Measurements from ENCODE around the gene CHRNA4. TPM values are rescaled to one million over a fixed set of nuclear protein-coding genes. Genes with fewer than 3 reads are reported as not detected.
A peak's percentile ranks its signal among the peaks of the same experiment; 100 is the strongest.

CHRNA4 gene
- polyA plus RNA-seq, 1 donor (not counting 4 experiments of a cell fraction or from before 2014, with no cell fraction given), result not detected

DNA sequence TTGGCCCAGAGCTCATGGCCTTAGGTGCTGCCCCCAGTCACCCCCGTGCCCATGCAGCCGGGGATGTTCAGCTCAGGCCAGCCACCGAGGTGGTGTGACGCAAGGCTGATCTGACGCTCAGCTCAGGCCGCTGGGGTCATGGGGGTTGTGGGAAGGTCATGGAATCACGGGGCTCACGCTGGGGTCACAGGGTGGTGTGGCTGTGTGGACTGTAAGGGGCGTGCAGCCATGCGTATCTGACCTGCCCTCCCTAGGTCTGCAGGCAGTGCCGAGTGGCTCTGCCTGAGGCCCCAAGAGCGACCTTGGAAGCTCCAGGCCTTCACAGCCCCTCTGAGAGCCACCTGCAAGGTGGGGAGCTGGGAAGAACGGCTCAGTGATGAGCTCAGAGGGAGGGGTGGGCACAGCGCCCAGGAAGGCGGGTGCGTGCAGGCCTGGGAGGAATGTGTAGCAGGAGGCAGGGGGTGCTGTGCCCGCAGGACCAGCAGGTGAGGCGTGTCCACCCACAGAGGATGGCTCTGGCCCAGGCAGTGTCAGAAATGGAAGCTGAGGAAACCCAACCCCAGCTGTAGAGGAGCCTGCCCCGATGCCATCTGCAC lies 27.8 kb downstream of the CHRNA4 start:
- H3K4me3 ChIP-seq (ENCODE audit: control insufficient read depth in 2 of 3, extremely low read depth in 1 of 3, insufficient read depth in 2 of 3, low read depth in 1 of 3, low read length in 3 of 3), result no peak overlapping the region
- H3K9me3 ChIP-seq (ENCODE audit: control insufficient read depth, low read depth, low read length), result peaks cover 6% of the 10 kb centered on the region
- DNase-seq (ENCODE audit: low read depth, low spot score) (peak; percentile 7), FAIRE-seq (no peak)
- H3K79me2 ChIP-seq (ENCODE audit: control insufficient read depth, insufficient read depth, low read length), result no peaks in the 10 kb centered on the region
- H2AFZ ChIP-seq (ENCODE audit: control insufficient read depth, low read length), result no peak overlapping the region
- H3K4me2 ChIP-seq (ENCODE audit: control insufficient read depth, extremely low read depth, insufficient read depth, low read depth, low read length), result no peak overlapping the region
- no peak for TF ChIP-seq EZH2 (IDR thresholded peaks at IDR 0.05; ENCODE audit: low read length)
- TF ChIP-seq, protein P1, sequence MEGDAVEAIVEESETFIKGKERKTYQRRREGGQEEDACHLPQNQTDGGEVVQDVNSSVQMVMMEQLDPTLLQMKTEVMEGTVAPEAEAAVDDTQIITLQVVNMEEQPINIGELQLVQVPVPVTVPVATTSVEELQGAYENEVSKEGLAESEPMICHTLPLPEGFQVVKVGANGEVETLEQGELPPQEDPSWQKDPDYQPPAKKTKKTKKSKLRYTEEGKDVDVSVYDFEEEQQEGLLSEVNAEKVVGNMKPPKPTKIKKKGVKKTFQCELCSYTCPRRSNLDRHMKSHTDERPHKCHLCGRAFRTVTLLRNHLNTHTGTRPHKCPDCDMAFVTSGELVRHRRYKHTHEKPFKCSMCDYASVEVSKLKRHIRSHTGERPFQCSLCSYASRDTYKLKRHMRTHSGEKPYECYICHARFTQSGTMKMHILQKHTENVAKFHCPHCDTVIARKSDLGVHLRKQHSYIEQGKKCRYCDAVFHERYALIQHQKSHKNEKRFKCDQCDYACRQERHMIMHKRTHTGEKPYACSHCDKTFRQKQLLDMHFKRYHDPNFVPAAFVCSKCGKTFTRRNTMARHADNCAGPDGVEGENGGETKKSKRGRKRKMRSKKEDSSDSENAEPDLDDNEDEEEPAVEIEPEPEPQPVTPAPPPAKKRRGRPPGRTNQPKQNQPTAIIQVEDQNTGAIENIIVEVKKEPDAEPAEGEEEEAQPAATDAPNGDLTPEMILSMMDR (optimal IDR thresholded peaks at IDR 0.05 in 1 of 3, IDR thresholded peaks at IDR 0.05 in 1 of 3, conservative IDR thresholded peaks at IDR 0.05 in 1 of 3; ENCODE audit: extremely low read depth in 1 of 3, insufficient read depth in 2 of 3, low read length in 3 of 3), result peak in 1 of 3 experiments; percentile 26
- no peak overlapping the region for H3K27ac ChIP-seq (ENCODE audit: control insufficient read depth, insufficient read depth, low read length)
- H3K9ac ChIP-seq (ENCODE audit: control insufficient read depth, extremely low read depth, insufficient read depth, low read length), result no peak overlapping the region
- peaks cover 26% of the 10 kb centered on the region for H3K27me3 ChIP-seq (ENCODE audit: control insufficient read depth, extremely low read depth, insufficient read depth, low read length)
- H3K36me3 ChIP-seq (ENCODE audit: control insufficient read depth in 2 of 2, extremely low read depth in 1 of 2, insufficient read depth in 2 of 2, low read length in 2 of 2), result no peaks in the 10 kb centered on the region
- dilution Hi-C loops (cut with MboI; ENCODE audit: extremely low pct_ligation_motif_present, low sequenced_read_pairs), result no loop called here
- H3K9me1 ChIP-seq (ENCODE audit: control insufficient read depth, extremely low read depth, insufficient read depth, low read length), result no peaks in the 10 kb centered on the region
- H4K20me1 ChIP-seq (ENCODE audit: control insufficient read depth, extremely low read depth, insufficient read depth, low read length), result no peaks in the 10 kb centered on the region
- H3K4me1 ChIP-seq (ENCODE audit: control insufficient read depth, extremely low read depth, insufficient read depth, low read length), result no peaks in the 10 kb centered on the region

DNA sequence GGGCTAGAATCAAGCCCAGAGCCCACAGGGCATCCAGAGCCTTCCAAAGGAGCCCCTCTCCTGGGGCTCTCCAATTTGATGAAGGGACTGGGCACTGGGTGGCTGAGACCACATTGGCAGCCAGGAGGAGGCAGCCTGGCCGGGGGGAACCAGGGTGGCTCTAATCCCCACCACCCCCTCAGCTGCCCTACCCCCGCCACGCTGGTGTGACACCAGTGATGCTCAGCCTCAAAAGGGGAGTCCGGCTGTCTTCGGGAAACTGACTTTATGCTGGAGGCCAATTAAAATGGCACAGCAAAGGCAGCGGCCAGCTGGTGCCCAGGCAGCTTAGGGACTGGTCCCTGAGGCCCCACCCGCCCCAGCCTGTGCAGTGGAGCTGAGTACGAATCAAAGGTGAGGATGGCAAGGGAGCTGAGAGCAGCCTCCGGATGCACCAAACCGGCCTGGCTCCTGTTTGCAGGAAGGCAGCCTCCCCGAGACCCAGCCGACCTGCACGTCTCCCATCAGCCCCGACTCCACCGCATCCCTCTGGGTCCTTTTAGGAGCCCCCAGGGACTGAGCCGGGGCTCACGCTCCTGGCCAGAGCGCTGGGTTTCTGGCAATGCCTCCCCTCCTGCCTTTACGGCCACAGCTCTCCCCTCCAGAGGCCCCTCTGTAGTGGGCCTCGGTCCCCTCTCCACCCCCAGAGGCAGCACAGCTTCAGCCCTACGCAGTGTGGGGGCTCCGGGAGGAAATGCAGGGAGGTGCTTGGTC lies 28.5 kb downstream of the CHRNA4 start:
- dilution Hi-C loops (cut with MboI; ENCODE audit: extremely low pct_ligation_motif_present, low sequenced_read_pairs), result no loop called here
- no peaks in the 10 kb centered on the region for H3K9me1 ChIP-seq (ENCODE audit: control insufficient read depth, extremely low read depth, insufficient read depth, low read length)
- H3K9ac ChIP-seq (ENCODE audit: control insufficient read depth, extremely low read depth, insufficient read depth, low read length), result no peak overlapping the region
- FAIRE-seq (no peak), DNase-seq (ENCODE audit: low read depth, low spot score) (no peak)
- H3K27me3 ChIP-seq (ENCODE audit: control insufficient read depth, extremely low read depth, insufficient read depth, low read length), result peaks cover 19% of the 10 kb centered on the region
- H3K79me2 ChIP-seq (ENCODE audit: control insufficient read depth, insufficient read depth, low read length), result no peaks in the 10 kb centered on the region
- H3K36me3 ChIP-seq (ENCODE audit: control insufficient read depth in 2 of 2, extremely low read depth in 1 of 2, insufficient read depth in 2 of 2, low read length in 2 of 2), result no peaks in the 10 kb centered on the region
- TF ChIP-seq, protein P1 (optimal IDR thresholded peaks at IDR 0.05 in 1 of 3, IDR thresholded peaks at IDR 0.05 in 1 of 3, conservative IDR thresholded peaks at IDR 0.05 in 1 of 3; ENCODE audit: extremely low read depth in 1 of 3, insufficient read depth in 2 of 3, low read length in 3 of 3), result no peak
- no peak for TF ChIP-seq EZH2 (IDR thresholded peaks at IDR 0.05; ENCODE audit: low read length)
- H3K4me3 ChIP-seq (ENCODE audit: control insufficient read depth in 2 of 3, extremely low read depth in 1 of 3, insufficient read depth in 2 of 3, low read depth in 1 of 3, low read length in 3 of 3), result no peak overlapping the region
- no peaks in the 10 kb centered on the region for H4K20me1 ChIP-seq (ENCODE audit: control insufficient read depth, extremely low read depth, insufficient read depth, low read length)
- no peak overlapping the region for H3K27ac ChIP-seq (ENCODE audit: control insufficient read depth, insufficient read depth, low read length)
- H3K9me3 ChIP-seq (ENCODE audit: control insufficient read depth, low read depth, low read length), result peaks cover 6% of the 10 kb centered on the region
- no peak overlapping the region for H3K4me2 ChIP-seq (ENCODE audit: control insufficient read depth, extremely low read depth, insufficient read depth, low read depth, low read length)
- no peaks in the 10 kb centered on the region for H3K4me1 ChIP-seq (ENCODE audit: control insufficient read depth, extremely low read depth, insufficient read depth, low read length)
- no peak overlapping the region for H2AFZ ChIP-seq (ENCODE audit: control insufficient read depth, low read length)
